Measurements from ENCODE around the gene WNT3A.

- TF ChIP-seq CTCF (conservative IDR thresholded peaks at IDR 0.05; ENCODE audit: low read depth in 2 of 2) (no peak), ETS1 (IDR thresholded peaks at IDR 0.05) (no peak), JUNB (IDR thresholded peaks at IDR 0.05; ENCODE audit: unreplicated experiment) (no peak), POLR2AphosphoS5 (IDR thresholded peaks at IDR 0.05; ENCODE audit: low read depth) (no peak), EZH2 (IDR thresholded peaks at IDR 0.05; ENCODE audit: low read depth, unreplicated experiment) (no peak)
Measured at GRCh38 chr1:228000416-228000815, 6.4 kb upstream of the WNT3A start.

Data from GM23338 (cell line).